Measurements from ENCODE around the gene FSIP1.

DNA sequence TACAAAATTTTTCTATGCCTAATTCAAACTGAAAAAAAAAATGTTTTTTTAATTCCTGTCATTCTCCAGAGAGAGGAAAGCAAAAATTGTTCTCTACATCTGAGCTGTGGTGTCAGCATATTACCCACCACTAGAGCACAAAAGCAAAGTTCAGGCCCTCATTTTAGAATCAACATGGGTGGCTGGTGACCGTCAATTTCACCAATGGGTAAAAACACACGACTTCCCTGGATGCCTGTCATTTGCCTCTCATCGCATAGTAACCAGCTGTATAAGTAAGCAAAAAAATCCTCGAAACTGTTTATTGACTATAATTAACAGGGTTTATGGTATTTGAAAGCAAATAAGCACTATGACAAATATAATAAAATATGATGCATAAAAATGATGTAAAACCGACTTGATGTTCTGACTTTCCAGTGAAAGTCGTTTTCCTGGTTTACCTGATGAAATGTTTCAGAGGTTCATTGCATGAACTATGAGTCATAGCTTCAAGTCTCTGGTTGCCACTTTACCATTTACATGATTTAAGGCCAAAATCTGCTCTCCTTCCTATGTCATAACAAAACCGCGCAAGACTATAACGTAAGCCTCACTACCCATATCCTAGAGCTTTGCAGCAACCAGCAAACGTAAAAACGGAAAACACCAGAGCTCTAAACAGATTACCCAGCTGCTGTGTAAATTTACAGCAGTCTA, 141.3 kb downstream of the FSIP1 start:
- TF ChIP-seq CTCF (IDR thresholded peaks at IDR 0.05) (peak in 1 of 4 experiments; percentile 16), POLR2A (IDR thresholded peaks at IDR 0.05) (no peak)

All from gastroesophageal sphincter (tissue), 3 donors.